ENCODE measurements around the gene CDS2.
A peak's percentile ranks its signal among the peaks of the same experiment; 100 is the strongest.
"Not testable (repeated sequence)": the region's sequence is repeated elsewhere in the genome, so short reads cannot be mapped to it uniquely, and the experiment has no call there.

CDS2 gene

GRCh38 chr20:5126512-5127203, at the start of gene CDS2:
Gene CDS2, plus strand, starts transcription at chr20:5127008. Its CDS starts 85 bp downstream, at chr20:5127093.
- no peaks in the 10 kb centered on the region for H3K9me3 Mint-ChIP-seq
- peaks cover 66% of the 10 kb centered on the region for H3K4me1 Mint-ChIP-seq
- H3K4me3 Mint-ChIP-seq = peak within 1 kb of the TSS; percentile 89
- peak; percentile 93 for ATAC-seq
- peak within 1 kb of the TSS; percentile 95 to 97 for H3K27ac Mint-ChIP-seq
- peak; percentile 100 for DNase-seq
- no peaks in the 10 kb centered on the region for H3K27me3 Mint-ChIP-seq

GRCh38 chr20:5077761-5078387, 48.9 kb upstream of the CDS2 start:
- H3K4me1 Mint-ChIP-seq = peaks cover 61% of the 10 kb centered on the region
- no peaks in the 10 kb centered on the region for H3K27me3 Mint-ChIP-seq
- DNase-seq = peak in 1 of 2 donors; percentile 6
- ATAC-seq = peak; percentile 57
- H3K9me3 Mint-ChIP-seq = no peaks in the 10 kb centered on the region
- peak overlapping the region; percentile 67 to 95 for H3K27ac Mint-ChIP-seq
- H3K4me3 Mint-ChIP-seq = peak overlapping the region; percentile 62 to 70

- H3K27ac Mint-ChIP-seq = peak overlapping the region; percentile 67 to 95
- peaks cover 55% of the 10 kb centered on the region for H3K4me1 Mint-ChIP-seq
- DNase-seq (peak; percentile 78 to 89), ATAC-seq (peak; percentile 99)
- no peaks in the 10 kb centered on the region for H3K9me3 Mint-ChIP-seq
- H3K4me3 Mint-ChIP-seq = peak overlapping the region; percentile 62 to 70
- H3K27me3 Mint-ChIP-seq = no peaks in the 10 kb centered on the region
These were observed 48.3 kb upstream of the CDS2 start for GRCh38 chr20:5078399-5078958.

- ATAC-seq (no peak), DNase-seq (no peak)
- H3K27ac Mint-ChIP-seq = peak overlapping the region; percentile 40 to 66
- H3K4me3 Mint-ChIP-seq = peak overlapping the region; percentile 18 to 37
- no peaks in the 10 kb centered on the region for H3K9me3 Mint-ChIP-seq
- peaks cover 44% of the 10 kb centered on the region for H3K4me1 Mint-ChIP-seq
- no peaks in the 10 kb centered on the region for H3K27me3 Mint-ChIP-seq
These were observed 46.4 kb upstream of the CDS2 start for GRCh38 chr20:5080384-5080877.

GRCh38 chr20:5085380-5085779, 41.4 kb upstream of the CDS2 start:
- no peaks in the 10 kb centered on the region for H3K9me3 Mint-ChIP-seq
- H3K4me1 Mint-ChIP-seq = peaks cover 28% of the 10 kb centered on the region
- H3K27me3 Mint-ChIP-seq = no peaks in the 10 kb centered on the region
- DNase-seq = no peak
- H3K27ac Mint-ChIP-seq = peak overlapping the region in 1 of 2 donors; percentile 77
- H3K4me3 Mint-ChIP-seq = no peak overlapping the region
- no peak for ATAC-seq

- H3K27ac Mint-ChIP-seq = peak overlapping the region; percentile 46 to 93
These were observed 38.1 kb upstream of the CDS2 start for GRCh38 chr20:5088688-5089087.

GRCh38 chr20:5090191-5090590, 36.6 kb upstream of the CDS2 start:
- H3K27me3 Mint-ChIP-seq = no peaks in the 10 kb centered on the region
- H3K9me3 Mint-ChIP-seq = no peaks in the 10 kb centered on the region
- peak overlapping the region; percentile 2 to 62 for H3K27ac Mint-ChIP-seq
- DNase-seq (no peak), ATAC-seq (peak; percentile 66)
- peak overlapping the region in 1 of 2 donors; percentile 0 for H3K4me3 Mint-ChIP-seq
- peaks cover 20% of the 10 kb centered on the region for H3K4me1 Mint-ChIP-seq

More at GRCh38 chr20:5088688-5089087, 38.1 kb upstream of the CDS2 start:
- H3K27me3 Mint-ChIP-seq = no peaks in the 10 kb centered on the region
- no peaks in the 10 kb centered on the region for H3K9me3 Mint-ChIP-seq
- no peak for DNase-seq
- ATAC-seq = no peak
- peaks cover 20% of the 10 kb centered on the region for H3K4me1 Mint-ChIP-seq
- no peak overlapping the region for H3K4me3 Mint-ChIP-seq

- no peak for ATAC-seq
- Mint-ChIP-seq H3K4me1 (peaks cover 20% of the 10 kb centered on the region), H3K27ac (no peak overlapping the region), H3K9me3 (no peaks in the 10 kb centered on the region), H3K4me3 (no peak overlapping the region), H3K27me3 (no peaks in the 10 kb centered on the region)
- DNase-seq = no peak
These were observed 34.9 kb upstream of the CDS2 start for GRCh38 chr20:5091902-5092301.

DNA sequence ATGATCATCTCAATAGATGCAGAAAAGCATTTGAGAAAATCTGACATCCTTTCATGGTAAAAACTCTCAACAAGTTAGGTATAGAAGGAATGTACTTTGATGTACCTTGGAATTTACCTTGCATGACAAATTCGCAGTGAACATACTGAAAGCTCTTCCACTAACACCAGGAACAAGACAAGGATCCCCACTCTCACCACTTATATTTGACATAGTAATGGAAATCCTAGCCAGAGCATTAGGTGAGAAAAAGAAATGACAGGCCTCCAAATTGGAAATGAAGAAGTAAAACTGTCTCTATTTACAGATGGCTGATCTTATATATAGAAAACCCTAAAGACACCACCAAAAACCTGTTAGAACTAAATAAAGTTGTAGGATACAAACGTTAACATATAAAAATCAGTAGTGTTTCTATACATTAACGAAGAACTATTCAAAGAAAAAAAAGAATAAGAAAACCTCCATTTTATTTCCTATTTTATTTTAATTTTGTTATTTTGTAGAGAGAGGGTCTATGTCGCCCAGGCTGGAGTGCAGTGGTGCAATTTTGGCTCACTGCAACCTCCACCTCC, 34.0 kb upstream of the CDS2 start:
- DNase-seq (no peak), ATAC-seq (no peak)
- Mint-ChIP-seq H3K4me1 (peaks cover 20% of the 10 kb centered on the region), H3K27ac (no peak overlapping the region), H3K27me3 (no peaks in the 10 kb centered on the region), H3K9me3 (no peaks in the 10 kb centered on the region), H3K4me3 (no peak overlapping the region)

- no peak overlapping the region for H3K4me3 Mint-ChIP-seq
- no peaks in the 10 kb centered on the region for H3K9me3 Mint-ChIP-seq
- H3K27me3 Mint-ChIP-seq = no peaks in the 10 kb centered on the region
- peaks cover 4% of the 10 kb centered on the region for H3K4me1 Mint-ChIP-seq
- H3K27ac Mint-ChIP-seq = peak overlapping the region; percentile 17 to 45
- DNase-seq = no peak
- ATAC-seq = no peak
These were observed 31.4 kb upstream of the CDS2 start for GRCh38 chr20:5095454-5095853.

DNA sequence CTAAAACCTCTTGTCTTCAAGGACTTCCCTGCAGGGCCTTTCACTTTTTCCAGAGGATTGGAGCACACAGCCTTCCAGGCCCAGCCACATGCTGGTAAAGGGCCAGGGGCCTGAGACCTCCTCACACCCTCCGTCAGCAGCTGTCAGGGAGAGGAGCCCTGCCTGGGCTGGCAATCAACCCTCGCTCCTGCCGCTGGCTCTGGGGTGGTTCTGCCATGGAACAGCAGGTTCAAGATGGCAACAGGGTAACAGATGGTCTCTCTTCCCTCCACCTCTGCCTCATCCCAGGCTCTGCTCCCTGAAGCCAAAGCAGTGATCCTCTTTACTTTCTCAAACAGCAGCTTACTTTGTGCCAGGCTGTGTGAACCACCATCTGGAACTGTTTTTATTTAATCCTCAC, 30.9 kb upstream of the CDS2 start:
- DNase-seq (no peak), ATAC-seq (no peak)
- Mint-ChIP-seq H3K9me3 (no peaks in the 10 kb centered on the region), H3K27me3 (no peaks in the 10 kb centered on the region), H3K4me3 (no peak overlapping the region), H3K4me1 (peaks cover 5% of the 10 kb centered on the region), H3K27ac (peak overlapping the region in 1 of 2 donors; percentile 6)

DNA sequence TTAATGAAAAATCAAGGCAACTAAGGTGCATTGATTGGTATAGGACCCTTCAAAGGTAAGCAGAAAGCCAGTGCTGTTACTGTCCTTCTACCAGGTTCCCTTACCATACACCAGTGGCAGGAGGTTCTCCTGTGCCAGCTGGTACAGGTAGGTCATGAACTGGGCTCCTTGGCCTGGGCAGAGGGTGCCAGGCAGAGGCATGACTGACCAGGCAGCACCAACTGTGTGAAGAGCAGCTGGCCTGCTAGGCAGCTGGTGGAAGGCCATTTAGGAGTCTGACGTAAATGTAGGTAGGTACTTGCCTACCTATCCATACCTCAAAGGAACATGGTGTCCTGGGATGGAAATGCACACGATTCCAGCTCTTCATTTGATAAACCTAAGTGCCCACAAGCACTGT, 30.3 kb upstream of the CDS2 start:
- no peak for ATAC-seq
- no peaks in the 10 kb centered on the region for H3K27me3 Mint-ChIP-seq
- no peak overlapping the region for H3K4me3 Mint-ChIP-seq
- no peaks in the 10 kb centered on the region for H3K9me3 Mint-ChIP-seq
- peaks cover 11% of the 10 kb centered on the region for H3K4me1 Mint-ChIP-seq
- peak overlapping the region; percentile 47 to 71 for H3K27ac Mint-ChIP-seq
- no peak for DNase-seq

DNA sequence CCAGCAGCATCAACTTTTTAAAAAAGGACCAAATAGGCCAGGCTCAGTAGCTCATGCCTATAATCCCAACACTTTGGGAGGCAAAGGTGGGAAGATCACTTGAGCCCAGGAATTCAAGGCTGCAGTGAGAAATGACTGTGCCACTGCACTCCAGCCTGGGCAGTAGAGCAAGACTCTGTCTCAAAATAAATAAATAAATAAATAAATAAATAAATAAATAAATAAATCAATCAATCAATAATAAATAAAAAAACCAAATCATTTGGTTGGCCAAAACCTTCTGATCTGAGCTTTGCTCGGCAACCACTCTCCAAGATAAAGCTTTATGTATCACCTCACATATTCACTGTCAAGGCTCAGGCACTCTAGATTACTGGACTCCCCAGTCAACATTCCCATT, 27.8 kb upstream of the CDS2 start:
- H3K4me3 Mint-ChIP-seq, H3K27ac Mint-ChIP-seq, H3K9me3 Mint-ChIP-seq, ATAC-seq, DNase-seq, H3K27me3 Mint-ChIP-seq: not testable (repeated sequence)
- H3K4me1 Mint-ChIP-seq = peaks cover 18% of the 10 kb centered on the region

- H3K4me1 Mint-ChIP-seq = peaks cover 24% of the 10 kb centered on the region
- not testable (repeated sequence) for H3K27ac Mint-ChIP-seq, H3K4me3 Mint-ChIP-seq, DNase-seq, H3K9me3 Mint-ChIP-seq, ATAC-seq, H3K27me3 Mint-ChIP-seq
These were observed 26.9 kb upstream of the CDS2 start for GRCh38 chr20:5099909-5100308.

- DNase-seq (peak; percentile 52 to 59), ATAC-seq (peak; percentile 78)
- peaks cover 24% of the 10 kb centered on the region for H3K4me1 Mint-ChIP-seq
- no peaks in the 10 kb centered on the region for H3K27me3 Mint-ChIP-seq
- no peak overlapping the region for H3K27ac Mint-ChIP-seq
- H3K9me3 Mint-ChIP-seq = no peaks in the 10 kb centered on the region
- no peak overlapping the region for H3K4me3 Mint-ChIP-seq
These were observed 26.0 kb upstream of the CDS2 start for GRCh38 chr20:5100684-5101347.
